Activated CD8-positive, alpha-beta memory T cell treated with anti-CD3 and anti-CD28 coated beads, Interleukin-2, amount 50 U/mL, for 24 hours (primary cell): Measurements from ENCODE around the gene SNAP25.

ENCODE experiments used
- DNase-seq: peaks from one replicate; pipeline ENCODE4 v3.0.0-alpha.2; 2020; ENCODE audit errors: extremely low read depth

The SNAP25 gene

GRCh38 chr20:10332656-10333415 lies 114.2 kb downstream of the SNAP25 start:
- DNase-seq: no peak

DNA sequence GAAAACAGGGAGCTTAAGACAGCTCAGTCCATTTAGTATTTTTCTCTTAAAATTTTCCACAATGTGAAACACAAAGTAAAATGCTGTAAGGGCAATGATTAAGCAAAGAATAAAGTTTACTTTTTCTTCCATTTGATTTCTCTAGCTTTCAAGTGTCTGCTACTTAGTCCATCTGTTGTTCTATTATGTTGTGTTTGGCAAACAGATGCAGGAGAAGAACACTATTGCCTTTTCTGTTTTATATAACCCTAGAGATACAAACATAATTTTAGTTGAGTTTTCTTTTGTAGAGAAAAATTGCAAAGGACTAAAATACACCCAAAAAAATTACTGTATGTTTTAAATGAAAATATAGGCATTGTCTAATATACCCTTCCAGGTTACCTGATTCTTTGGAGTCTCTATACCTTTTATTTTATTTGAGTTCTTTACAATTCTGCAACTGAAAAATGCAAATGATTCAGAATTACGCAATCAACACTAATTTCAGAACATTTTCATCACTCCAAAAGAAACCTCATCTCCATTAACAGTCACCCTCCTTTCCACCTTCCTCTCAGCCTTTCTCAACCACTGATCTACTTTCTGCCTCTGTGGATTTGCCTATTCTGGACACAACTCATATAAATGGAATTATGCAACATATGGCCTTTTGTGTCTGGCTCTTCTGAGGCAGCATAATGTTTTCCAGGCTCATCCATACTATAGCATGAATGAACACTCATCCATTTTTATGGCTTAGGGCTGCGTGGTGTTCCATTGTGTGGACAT lies 118.5 kb downstream of the SNAP25 start:
- no peak for DNase-seq

DNA sequence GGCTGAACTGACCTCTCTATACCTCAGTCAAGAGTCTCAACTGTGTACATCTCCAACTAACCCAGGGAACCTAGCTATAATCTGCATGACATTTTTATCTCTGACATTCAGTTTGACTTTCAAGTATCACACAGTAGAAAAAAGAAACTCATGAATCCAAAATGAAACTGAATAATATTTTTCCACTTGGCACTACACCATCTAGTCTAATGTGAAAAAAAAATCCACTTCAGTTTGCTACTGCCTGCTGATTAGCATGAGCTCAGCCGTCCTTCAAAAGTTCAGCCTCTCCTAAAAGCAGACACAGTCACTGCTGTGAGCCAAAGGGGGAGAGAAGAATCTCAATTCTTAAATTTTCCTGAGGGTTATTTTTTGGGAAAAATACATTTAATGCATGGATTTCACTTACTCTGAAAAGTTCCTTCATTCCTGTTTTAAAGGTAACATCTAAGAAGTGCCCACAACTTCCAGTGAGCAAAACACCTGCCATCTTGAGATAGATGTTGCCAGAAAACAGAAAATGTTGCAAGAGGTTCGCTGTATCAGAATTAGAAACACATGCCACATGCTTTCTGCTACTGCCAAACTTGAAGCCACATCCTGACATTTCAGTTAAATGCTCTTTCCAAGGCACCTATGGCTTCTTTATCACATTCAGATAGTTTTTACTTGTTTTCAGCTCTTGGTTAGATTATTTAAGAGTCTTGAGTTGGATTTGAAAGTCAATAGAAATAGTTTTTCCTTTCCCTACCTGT lies 120.0 kb downstream of the SNAP25 start:
- DNase-seq: no peak

- no peak for DNase-seq
Observed at GRCh38 chr20:10339609-10340008, 121.0 kb downstream of the SNAP25 start.

- DNase-seq: no peak
Observed at GRCh38 chr20:10342152-10342551, 123.5 kb downstream of the SNAP25 start.

GRCh38 chr20:10344953-10345352 lies 126.3 kb downstream of the SNAP25 start:
- no peak for DNase-seq

GRCh38 chr20:10347086-10347880 lies 128.7 kb downstream of the SNAP25 start:
- DNase-seq: no peak

- DNase-seq: no peak
Observed at GRCh38 chr20:10349118-10349517, 130.5 kb downstream of the SNAP25 start.

DNA sequence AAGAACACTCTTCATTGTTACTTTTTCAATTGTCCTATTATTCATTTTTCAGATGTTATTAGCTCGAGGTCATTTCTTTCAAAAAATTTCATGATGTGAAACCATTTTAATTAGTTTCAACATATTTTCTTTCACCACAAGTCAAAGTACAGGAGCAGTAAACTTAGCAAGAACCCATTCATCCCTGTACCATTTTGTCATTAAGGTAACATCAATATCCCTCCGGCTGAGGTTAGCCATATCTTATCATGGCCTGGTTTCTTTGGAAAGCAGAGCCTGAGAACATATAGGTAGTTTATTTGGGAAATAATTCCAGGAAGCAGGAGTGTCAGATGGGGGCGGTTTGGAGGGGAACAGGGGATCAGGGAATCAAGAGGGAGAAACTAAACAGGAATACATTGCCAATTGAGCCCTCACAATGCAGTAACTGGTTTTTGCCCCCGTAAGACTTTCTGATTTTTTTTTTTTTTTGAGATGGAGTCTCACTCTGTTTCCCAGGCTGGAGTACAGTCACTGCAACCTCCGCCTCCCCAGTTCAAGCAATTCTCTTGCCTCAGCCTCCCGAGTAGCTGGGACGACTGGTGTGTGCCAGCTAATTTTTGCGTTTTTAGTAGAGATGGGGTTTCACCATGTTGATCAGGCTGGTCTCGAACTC lies 131.7 kb downstream of the SNAP25 start:
- no peak for DNase-seq

DNA sequence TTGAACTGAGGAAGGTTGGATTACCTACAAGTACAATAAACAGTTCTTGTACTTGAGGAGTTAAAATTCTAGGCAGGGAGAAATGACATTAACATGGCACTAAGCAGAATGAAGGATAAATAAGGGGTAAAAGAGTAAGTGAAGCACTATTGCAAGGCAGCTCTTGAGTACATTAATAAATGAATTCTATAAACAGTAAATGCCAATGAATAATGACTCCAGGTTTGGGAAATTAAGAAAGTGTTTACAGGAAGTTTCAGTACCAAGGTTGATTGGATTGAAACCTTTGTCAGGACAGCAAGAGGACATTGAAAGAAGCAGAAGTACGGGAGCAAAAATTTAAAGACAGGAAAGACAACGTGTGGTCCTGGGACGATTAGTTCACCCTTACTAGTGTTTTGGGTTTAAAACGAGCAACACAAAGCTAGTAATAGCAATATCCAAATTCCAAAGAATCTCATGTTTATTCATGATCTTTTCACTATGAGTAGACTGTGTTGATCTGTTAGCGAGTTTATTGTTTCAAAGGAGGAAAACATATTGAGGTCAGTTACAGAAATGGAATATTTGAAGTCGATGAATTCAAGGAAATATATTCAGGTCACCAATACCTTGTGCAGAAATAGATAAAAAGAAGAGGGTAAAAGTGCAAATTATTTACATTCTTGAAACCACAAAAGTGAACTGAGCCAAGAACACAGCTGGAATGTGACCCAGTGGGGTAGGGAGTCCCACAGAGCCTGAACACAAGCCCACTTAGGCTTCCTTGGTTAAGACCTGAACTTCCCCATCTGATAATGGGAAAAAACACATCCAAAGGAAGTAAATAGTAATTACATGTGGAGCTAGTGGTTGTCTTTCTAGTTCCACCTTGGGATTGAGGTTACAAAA lies 134.5 kb downstream of the SNAP25 start:
- no peak for DNase-seq

GRCh38 chr20:10356628-10357027 lies 138.0 kb downstream of the SNAP25 start:
- no peak for DNase-seq
